ENCODE measurements around the gene TECRL. TPM values are rescaled to one million over a fixed set of nuclear protein-coding genes. Genes with fewer than 3 reads are reported as not detected.

TECRL gene
- total RNA-seq, 1 donor from 2014 or later = 1,086 TPM

DNA sequence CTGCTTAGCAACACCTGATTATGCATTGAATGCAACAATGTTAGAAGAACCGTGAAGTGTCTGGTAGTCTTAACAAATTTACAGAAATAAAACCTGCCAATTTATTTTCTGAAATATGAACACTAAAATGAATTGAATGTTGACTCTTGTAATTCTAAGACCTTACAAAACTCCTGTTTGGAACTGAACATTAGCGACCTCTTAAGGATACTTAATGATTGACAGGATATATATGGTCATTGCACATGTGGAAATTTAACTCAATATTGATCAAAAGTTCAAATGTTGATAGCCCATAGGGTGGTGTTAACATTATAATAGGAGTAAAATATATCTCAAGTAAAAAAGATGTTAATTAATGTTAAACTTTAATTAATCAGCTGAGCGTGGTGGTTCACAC, 79.1 kb downstream of the TECRL start:
- Histone ChIP-seq H3K27me3 (ENCODE audit: low read depth) (no peaks in the 10 kb centered on the region), H3K36me3 (peaks cover 9% of the 10 kb centered on the region), H3K27ac (replicated peaks) (no peak overlapping the region), H3K4me1 (peaks cover 62% of the 10 kb centered on the region), H3K9me3 (replicated peaks) (peaks cover 9% of the 10 kb centered on the region), H3K4me3 (no peak overlapping the region)
- TF ChIP-seq, protein P1, sequence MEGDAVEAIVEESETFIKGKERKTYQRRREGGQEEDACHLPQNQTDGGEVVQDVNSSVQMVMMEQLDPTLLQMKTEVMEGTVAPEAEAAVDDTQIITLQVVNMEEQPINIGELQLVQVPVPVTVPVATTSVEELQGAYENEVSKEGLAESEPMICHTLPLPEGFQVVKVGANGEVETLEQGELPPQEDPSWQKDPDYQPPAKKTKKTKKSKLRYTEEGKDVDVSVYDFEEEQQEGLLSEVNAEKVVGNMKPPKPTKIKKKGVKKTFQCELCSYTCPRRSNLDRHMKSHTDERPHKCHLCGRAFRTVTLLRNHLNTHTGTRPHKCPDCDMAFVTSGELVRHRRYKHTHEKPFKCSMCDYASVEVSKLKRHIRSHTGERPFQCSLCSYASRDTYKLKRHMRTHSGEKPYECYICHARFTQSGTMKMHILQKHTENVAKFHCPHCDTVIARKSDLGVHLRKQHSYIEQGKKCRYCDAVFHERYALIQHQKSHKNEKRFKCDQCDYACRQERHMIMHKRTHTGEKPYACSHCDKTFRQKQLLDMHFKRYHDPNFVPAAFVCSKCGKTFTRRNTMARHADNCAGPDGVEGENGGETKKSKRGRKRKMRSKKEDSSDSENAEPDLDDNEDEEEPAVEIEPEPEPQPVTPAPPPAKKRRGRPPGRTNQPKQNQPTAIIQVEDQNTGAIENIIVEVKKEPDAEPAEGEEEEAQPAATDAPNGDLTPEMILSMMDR (IDR thresholded peaks at IDR 0.05; ENCODE audit: borderline replicate concordance) = no peak
- intact Hi-C loops (cut with micrococcal nuclease) = no loop called here
- no peak for DNase-seq

DNA sequence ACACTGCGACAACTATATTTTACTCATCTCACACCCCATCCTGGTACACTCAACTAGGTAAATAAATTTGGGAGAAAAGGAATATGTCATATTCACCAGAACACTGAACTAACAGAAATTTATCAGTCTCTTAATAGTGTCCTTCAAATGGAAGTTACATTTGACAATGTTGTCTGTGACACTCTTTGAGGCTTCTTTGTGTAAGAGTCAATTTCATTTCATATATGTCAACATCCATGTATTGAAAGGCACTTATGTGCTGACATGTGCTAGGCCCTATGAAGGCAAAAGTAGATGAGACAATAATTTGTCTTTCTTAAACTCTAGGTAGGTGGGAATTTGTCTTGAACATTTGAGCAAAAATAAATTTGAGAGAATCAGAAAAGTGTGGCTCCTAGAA, 82.0 kb downstream of the TECRL start:
- no peak for DNase-seq
- Histone ChIP-seq H3K36me3 (peaks cover 15% of the 10 kb centered on the region), H3K9me3 (replicated peaks) (peaks cover 10% of the 10 kb centered on the region), H3K27me3 (ENCODE audit: low read depth) (no peaks in the 10 kb centered on the region), H3K27ac (replicated peaks) (peak overlapping the region; percentile 10), H3K4me3 (no peak overlapping the region), H3K4me1 (peaks cover 59% of the 10 kb centered on the region)
- TF ChIP-seq, protein P1 (IDR thresholded peaks at IDR 0.05; ENCODE audit: borderline replicate concordance) = no peak
- intact Hi-C loops (cut with micrococcal nuclease) = no loop called here

DNA sequence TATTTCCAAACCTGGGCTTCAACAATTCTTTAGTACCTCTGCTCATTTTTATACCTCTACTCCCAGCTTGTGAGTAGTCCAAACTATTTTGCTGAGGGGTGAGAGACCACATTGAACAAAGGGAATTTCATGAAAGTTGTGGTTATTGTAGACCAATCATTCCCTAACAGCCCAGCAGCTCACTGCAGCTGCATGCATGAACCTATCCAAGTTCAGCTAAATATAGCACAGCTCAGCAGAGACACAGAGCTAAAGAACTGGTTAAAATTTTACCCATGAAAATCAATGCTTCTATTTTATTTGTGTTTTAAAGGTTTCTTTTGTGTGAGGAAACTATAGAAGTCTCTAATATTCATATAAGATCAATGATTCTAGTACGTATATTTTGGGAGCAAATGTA, 82.7 kb downstream of the TECRL start:
- peak overlapping the region; percentile 33 for H3K27ac ChIP-seq (replicated peaks)
- TF ChIP-seq, protein P1 (IDR thresholded peaks at IDR 0.05; ENCODE audit: borderline replicate concordance) = no peak
- intact Hi-C loops (cut with micrococcal nuclease) = no loop called here

DNA sequence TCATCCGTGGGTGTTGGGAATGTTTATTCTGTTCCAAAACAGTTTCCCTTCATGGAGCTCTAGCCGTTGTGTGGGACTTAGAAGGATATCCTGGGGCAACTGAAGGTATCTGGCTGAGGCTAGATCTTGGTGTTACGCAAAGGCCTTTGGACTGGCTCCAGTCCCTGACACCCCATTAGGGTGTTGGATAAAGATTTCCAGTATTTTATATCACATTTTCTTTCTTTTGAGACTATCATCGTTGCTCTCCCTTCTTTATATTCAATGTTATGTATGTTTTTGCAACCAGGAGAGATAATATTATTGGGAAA, 103.0 kb downstream of the TECRL start:
- Histone ChIP-seq H3K9me3 (replicated peaks) (peaks cover 17% of the 10 kb centered on the region), H3K4me3 (no peak overlapping the region), H3K27me3 (ENCODE audit: low read depth) (no peaks in the 10 kb centered on the region), H3K36me3 (peaks cover 58% of the 10 kb centered on the region), H3K4me1 (no peaks in the 10 kb centered on the region), H3K27ac (replicated peaks) (peak overlapping the region; percentile 12)
- intact Hi-C loops (cut with micrococcal nuclease) = no loop called here
- no peak for DNase-seq
- TF ChIP-seq, protein P1 (IDR thresholded peaks at IDR 0.05; ENCODE audit: borderline replicate concordance) = no peak

More for the DNA sequence above, 82.7 kb downstream of the TECRL start:
- H3K4me3 ChIP-seq = no peak overlapping the region
- H3K4me1 ChIP-seq = peaks cover 56% of the 10 kb centered on the region
- no peak for DNase-seq
- H3K36me3 ChIP-seq = peaks cover 19% of the 10 kb centered on the region
- H3K27me3 ChIP-seq (ENCODE audit: low read depth) = no peaks in the 10 kb centered on the region
- H3K9me3 ChIP-seq (replicated peaks) = peaks cover 10% of the 10 kb centered on the region

GRCh38 chr4:64305565-64306254, 103.5 kb downstream of the TECRL start:
- TF ChIP-seq, protein P1 (IDR thresholded peaks at IDR 0.05; ENCODE audit: borderline replicate concordance) = no peak
- H3K27ac ChIP-seq (replicated peaks) = peak overlapping the region; percentile 12
- peaks cover 17% of the 10 kb centered on the region for H3K9me3 ChIP-seq (replicated peaks)
- intact Hi-C loops (cut with micrococcal nuclease) = no loop called here
- DNase-seq = no peak
- H3K36me3 ChIP-seq = peaks cover 56% of the 10 kb centered on the region
- no peak overlapping the region for H3K4me3 ChIP-seq
- no peaks in the 10 kb centered on the region for H3K27me3 ChIP-seq (ENCODE audit: low read depth)
- no peaks in the 10 kb centered on the region for H3K4me1 ChIP-seq
